ENCODE measurements around the gene MMP13.
"Not testable (repeated sequence)": the region's sequence is repeated elsewhere in the genome, so short reads cannot be mapped to it uniquely, and the experiment has no call there.

The MMP13 gene

DNA sequence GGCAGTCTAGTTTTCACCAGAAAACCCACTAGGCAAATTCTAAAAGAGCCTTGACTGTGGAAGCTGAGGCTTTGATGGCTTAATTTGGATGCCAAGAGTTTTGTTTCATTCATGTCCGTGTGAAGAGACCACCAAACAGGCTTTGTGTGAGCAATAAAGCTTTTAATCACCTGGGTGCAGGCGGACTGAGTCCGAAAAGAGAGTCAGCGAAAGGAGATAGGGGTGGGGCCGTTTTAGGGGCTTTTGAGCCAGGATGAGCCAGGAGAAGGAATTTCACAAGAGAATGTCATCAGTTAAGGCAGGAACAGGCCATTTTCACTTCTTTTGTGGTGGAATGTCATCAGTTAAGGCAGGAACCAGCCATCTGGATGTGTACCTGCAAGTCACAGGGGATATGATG is 51.6 kb downstream of the MMP13 start:
- DNase-seq (ENCODE audit: low read depth in 2 of 2), result not testable (repeated sequence)

DNA sequence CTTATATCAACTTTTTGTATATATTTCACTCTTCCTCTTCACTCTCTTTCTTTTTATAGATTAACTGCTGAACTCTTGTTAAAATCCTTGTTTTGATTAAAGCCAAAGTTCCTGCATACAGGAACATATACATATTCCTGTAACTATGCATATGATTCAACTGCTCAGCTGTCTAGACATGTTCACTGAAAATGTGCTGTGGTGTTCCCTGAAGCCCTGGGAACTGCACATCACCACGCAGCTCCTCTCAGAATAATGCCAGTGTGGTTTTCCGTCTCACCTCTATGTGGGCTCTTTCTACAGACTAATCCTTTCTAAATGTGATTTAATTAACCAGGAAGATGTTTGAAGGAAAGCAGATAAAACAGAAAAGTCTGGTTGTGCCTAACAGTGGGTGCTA is 55.2 kb downstream of the MMP13 start:
- DNase-seq (ENCODE audit: low read depth in 2 of 2), result no peak
